Osteocyte (in vitro differentiated cells): ENCODE results near the gene ZNF276. TPM values are rescaled to one million over a fixed set of nuclear protein-coding genes. Genes with fewer than 3 reads are reported as not detected.
A peak's percentile ranks its signal among the peaks of the same experiment; 100 is the strongest.
"Not testable (repeated sequence)": the region's sequence is repeated elsewhere in the genome, so short reads cannot be mapped to it uniquely, and the experiment has no call there.

Experiments used
- DNase-seq: peaks from one replicate; pipeline ENCODE4 v3.0.0; 2021; ENCODE audit warnings: mixed read lengths; ENCODE audit not compliant: unreplicated experiment; ENCODE audit errors: extremely low spot score
- H3K27ac Mint-ChIP-seq: one replicate; pipeline ENCODE4 v1.8.0; 2021; ENCODE audit warnings: mild to moderate bottlenecking, mixed read lengths; ENCODE audit not compliant: unreplicated experiment
- H3K27me3 Mint-ChIP-seq: one replicate; pipeline ENCODE4 v1.8.0; 2021; ENCODE audit warnings: mixed read lengths; ENCODE audit not compliant: unreplicated experiment
- H3K36me3 Mint-ChIP-seq: one replicate; pipeline ENCODE4 v1.8.0; 2021; ENCODE audit warnings: mixed read lengths; ENCODE audit not compliant: unreplicated experiment
- H3K4me1 Mint-ChIP-seq: one replicate; pipeline ENCODE4 v1.8.0; 2021; ENCODE audit warnings: mixed read lengths; ENCODE audit not compliant: unreplicated experiment
- H3K4me3 Mint-ChIP-seq: one replicate; pipeline ENCODE4 v1.8.0; 2021; ENCODE audit warnings: mild to moderate bottlenecking, moderate library complexity, mixed read lengths; ENCODE audit not compliant: unreplicated experiment
- H3K9me3 Mint-ChIP-seq: one replicate; pipeline ENCODE4 v1.8.0; 2021; ENCODE audit warnings: mixed read lengths; ENCODE audit not compliant: unreplicated experiment
- long read RNA-seq: library from polyadenylated mRNA; unstranded; transcript quantifications from one replicate; pipeline ENCODE4 v2.0.0, GENCODE V29; 2021
- total RNA-seq: library from RNA; stranded (reverse); gene quantifications from 2 replicates; pipeline ENCODE4 v1.2.1, GENCODE V29; 2021
- TF ChIP-seq, protein P1 (sequence below): fragments of 200-600 bp; sonication (generic); IDR thresholded peaks from 2 replicates; pipeline ENCODE4 v1.5.0; 2021; ENCODE audit warnings: antibody characterized with exemption, mild to moderate bottlenecking, moderate library complexity

Gene ZNF276, protein sequence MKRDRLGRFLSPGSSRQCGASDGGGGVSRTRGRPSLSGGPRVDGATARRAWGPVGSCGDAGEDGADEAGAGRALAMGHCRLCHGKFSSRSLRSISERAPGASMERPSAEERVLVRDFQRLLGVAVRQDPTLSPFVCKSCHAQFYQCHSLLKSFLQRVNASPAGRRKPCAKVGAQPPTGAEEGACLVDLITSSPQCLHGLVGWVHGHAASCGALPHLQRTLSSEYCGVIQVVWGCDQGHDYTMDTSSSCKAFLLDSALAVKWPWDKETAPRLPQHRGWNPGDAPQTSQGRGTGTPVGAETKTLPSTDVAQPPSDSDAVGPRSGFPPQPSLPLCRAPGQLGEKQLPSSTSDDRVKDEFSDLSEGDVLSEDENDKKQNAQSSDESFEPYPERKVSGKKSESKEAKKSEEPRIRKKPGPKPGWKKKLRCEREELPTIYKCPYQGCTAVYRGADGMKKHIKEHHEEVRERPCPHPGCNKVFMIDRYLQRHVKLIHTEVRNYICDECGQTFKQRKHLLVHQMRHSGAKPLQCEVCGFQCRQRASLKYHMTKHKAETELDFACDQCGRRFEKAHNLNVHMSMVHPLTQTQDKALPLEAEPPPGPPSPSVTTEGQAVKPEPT
- 21.3 and 23.0 TPM in 2 replicates for total RNA-seq
- long read RNA-seq, partial matches to known transcripts = 1 of 4 reads
- long read RNA-seq, other reads (novel, unspliced or antisense) = 3 of 4 reads

DNA sequence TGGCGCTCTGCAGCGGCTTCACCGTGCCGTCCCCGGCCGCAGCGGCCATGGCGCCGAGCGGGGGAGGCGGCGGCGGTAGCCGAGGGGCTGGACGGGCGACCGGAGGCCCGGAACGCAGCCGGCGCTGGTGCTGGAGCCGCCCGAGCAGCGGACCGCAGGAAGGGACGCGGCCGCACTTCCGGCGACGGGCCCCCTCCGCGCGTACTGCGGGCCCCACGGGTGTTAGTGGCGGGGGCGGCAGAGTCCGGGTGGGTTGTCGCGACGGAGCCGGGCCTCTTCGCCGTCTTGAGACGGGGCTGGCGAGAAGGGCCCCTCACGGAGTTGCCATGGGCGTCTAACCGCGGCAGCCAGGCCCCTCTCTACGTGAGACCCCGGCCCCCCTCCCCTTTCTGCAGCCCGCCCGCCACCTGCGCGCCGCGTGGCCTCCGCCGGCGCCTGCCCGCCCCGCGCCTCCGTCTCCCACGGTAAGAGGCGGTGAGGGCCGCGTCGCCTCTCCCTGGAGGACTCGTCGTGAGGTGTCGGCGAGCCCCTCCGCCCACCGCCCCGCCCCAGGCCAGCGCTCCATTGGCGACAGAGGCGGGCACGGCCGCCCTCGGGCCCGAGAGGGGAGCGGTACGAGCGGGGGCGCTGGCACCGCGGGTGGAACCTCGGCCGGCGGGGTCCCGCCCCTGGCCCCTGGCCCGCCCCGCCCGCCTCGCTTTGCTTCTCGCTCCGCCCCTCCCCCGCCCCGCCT, at the start of gene ZNF276, which contains the start of gene VPS9D1:
Gene ZNF276 (plus strand): TSS at position 725 of the 733 bp plus-strand sequence. CDS start 104 bp downstream, outside the sequence.
Gene VPS9D1 (minus strand): TSS at position 86 of the 733 bp plus-strand sequence. CDS start 37 bp downstream, at position 49.
- H3K9me3 Mint-ChIP-seq = no peaks in the 10 kb centered on the region
- H3K36me3 Mint-ChIP-seq = peaks cover 7% of the 10 kb centered on the region
- peak; percentile 92 for DNase-seq
- TF ChIP-seq, protein P1, sequence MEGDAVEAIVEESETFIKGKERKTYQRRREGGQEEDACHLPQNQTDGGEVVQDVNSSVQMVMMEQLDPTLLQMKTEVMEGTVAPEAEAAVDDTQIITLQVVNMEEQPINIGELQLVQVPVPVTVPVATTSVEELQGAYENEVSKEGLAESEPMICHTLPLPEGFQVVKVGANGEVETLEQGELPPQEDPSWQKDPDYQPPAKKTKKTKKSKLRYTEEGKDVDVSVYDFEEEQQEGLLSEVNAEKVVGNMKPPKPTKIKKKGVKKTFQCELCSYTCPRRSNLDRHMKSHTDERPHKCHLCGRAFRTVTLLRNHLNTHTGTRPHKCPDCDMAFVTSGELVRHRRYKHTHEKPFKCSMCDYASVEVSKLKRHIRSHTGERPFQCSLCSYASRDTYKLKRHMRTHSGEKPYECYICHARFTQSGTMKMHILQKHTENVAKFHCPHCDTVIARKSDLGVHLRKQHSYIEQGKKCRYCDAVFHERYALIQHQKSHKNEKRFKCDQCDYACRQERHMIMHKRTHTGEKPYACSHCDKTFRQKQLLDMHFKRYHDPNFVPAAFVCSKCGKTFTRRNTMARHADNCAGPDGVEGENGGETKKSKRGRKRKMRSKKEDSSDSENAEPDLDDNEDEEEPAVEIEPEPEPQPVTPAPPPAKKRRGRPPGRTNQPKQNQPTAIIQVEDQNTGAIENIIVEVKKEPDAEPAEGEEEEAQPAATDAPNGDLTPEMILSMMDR = no peak
- peak within 1 kb of the TSS; percentile 75 for H3K4me3 Mint-ChIP-seq
- no peaks in the 10 kb centered on the region for H3K27me3 Mint-ChIP-seq
- peak within 1 kb of the TSS; percentile 67 for H3K27ac Mint-ChIP-seq
- peaks cover 21% of the 10 kb centered on the region for H3K4me1 Mint-ChIP-seq

DNA sequence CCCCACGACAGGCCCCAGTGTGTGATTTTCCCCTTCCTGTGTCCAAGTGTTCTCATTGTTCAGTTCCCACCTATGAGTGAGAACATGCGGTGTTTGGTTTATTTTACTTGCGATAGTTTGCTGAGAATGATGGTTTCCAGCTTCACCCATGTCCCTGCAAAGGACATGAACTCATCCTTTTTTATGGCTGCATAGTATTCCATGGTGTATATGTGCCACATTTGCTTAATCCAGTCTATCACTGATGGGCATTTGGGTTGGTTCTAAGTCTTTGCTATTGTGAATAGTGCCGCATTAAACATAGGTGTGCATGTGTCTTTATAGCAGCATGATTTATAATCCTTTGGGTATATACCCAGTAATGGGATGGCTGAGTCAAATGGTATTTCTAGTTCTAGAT, 49.8 kb upstream of the ZNF276 start:
- not testable (repeated sequence) for H3K36me3 Mint-ChIP-seq, H3K27me3 Mint-ChIP-seq, H3K4me3 Mint-ChIP-seq, H3K9me3 Mint-ChIP-seq, H3K4me1 Mint-ChIP-seq, DNase-seq, H3K27ac Mint-ChIP-seq

DNA sequence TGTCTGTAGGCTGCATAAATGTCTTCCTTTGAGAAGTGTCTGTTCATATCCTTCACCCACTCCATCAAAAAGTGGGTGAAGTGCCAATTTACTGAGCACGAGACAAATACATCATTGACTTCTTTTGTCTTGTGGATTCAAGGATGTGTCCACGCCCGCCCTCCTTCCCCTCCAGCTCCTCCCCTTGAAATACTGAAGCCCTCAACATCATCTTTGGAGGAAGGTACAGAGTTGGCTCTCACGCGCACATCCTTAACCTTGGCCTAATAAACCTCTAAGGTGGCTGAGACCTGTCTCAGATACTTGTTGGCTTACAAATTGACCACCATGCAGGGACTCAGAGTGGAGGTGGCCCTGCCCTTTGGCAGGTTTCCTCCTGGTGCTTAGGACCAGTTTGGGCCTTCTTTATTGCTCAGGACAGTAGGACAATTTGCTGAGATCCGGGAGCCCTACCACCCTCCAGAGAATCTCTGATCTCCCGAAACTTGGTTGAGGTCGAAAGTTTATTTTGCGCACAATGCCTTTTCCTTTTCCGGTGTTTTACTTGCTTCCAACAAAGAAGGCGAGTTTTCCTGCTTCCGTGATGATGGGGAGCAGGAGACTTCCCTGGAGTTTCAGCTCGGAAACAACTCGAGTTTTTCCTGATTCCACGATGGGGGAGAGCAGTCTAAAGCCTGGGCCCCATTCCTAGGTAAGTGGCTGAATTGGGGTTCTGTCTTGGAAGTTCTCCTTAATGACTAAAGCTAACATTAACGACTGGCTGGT, 49.0 kb upstream of the ZNF276 start:
- Mint-ChIP-seq H3K4me3 (no peak overlapping the region), H3K36me3 (no peaks in the 10 kb centered on the region), H3K27ac (no peak overlapping the region), H3K9me3 (no peaks in the 10 kb centered on the region), H3K27me3 (no peaks in the 10 kb centered on the region), H3K4me1 (peaks cover 2% of the 10 kb centered on the region)
- TF ChIP-seq, protein P1 = no peak
- no peak for DNase-seq

DNA sequence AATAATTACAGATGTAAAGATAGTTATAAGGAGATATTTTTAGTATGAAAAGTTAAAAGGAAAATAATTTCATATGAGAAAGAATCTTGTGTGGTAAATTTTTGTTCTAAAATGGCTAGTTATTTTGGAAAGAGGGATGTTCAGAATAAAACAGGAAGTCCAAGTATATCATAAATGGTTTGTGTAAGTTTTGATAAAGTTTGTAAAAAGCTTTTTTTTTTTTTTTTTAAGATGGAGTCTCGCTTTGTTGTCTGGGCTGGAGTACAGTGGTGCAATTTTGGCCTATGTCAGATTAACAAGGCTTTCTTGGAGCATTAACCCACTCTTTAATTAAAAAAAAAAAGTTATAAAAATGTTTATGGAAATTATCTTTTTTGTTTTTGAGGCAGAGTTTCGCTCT, 43.1 kb upstream of the ZNF276 start:
- Mint-ChIP-seq H3K4me1 (no peaks in the 10 kb centered on the region), H3K36me3 (peaks cover 3% of the 10 kb centered on the region), H3K27ac (no peak overlapping the region), H3K27me3 (no peaks in the 10 kb centered on the region), H3K9me3 (no peaks in the 10 kb centered on the region), H3K4me3 (no peak overlapping the region)
- DNase-seq = no peak
- TF ChIP-seq, protein P1 = no peak

DNA sequence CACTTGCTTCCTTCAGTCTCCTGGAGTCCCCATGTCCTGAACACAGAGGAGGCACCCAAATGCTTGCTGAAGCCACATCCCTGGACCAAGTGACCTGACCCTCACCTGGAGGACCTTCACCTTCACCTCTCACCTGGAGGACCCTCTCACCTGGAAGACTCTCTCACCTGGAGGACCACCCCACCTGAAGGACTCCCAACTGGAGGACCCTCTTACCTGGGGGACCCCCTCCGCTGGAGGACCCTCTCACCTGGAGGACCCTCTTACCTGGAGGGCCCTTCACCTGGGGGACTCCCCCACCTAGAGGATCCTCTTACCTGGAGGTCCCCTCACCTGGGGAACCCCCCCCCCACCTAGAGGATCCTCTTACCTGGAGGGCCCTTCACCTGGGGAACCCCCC, 35.4 kb upstream of the ZNF276 start:
- Mint-ChIP-seq H3K9me3 (no peaks in the 10 kb centered on the region), H3K4me3 (peak overlapping the region; percentile 90), H3K27me3 (no peaks in the 10 kb centered on the region), H3K36me3 (peaks cover 20% of the 10 kb centered on the region), H3K4me1 (peaks cover 14% of the 10 kb centered on the region), H3K27ac (peak overlapping the region; percentile 23)
- DNase-seq = no peak
- TF ChIP-seq, protein P1 = no peak
